ENCODE measurements around the gene SIGLEC10. TPM values are rescaled to one million over a fixed set of nuclear protein-coding genes. Genes with fewer than 3 reads are reported as not detected.
A peak's percentile ranks its signal among the peaks of the same experiment; 100 is the strongest.
"Not testable (repeated sequence)": the region's sequence is repeated elsewhere in the genome, so short reads cannot be mapped to it uniquely, and the experiment has no call there.

The SIGLEC10 gene
- total RNA-seq, 1 experiment from 2014 or later, result not detected

DNA sequence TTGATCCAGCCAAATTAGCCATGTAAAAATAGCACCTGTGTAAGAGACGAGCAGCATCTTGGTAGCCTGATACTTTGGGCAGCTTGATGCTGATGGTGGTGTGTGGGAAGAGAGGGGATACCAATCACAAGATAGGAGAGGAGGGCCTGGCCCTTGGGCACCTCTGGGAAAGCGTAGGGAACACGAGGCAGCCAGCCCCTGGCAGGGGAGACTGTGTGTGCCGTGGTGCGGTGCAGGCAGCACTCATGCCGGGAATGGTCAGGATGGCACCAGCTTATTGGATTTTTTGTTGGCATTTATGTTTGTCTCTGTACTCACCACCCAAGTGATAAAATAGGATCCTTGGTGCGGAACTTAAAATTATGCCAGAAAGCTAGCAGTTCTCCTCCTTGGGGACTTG, 30.6 kb upstream of the SIGLEC10 start:
- no peak for DNase-seq (ENCODE audit: low read depth, low spot score)
- intact Hi-C loops (cut with micrococcal nuclease; ENCODE audit: unreplicated experiment), result no loop called here
- no peaks in the 10 kb centered on the region for H3K4me1 ChIP-seq (ENCODE audit: control insufficient read depth, insufficient read depth, low read length)
- in situ Hi-C loops (cut with HindIII; ENCODE audit: low pct_unique_long_range_greater_than_20kb, low sequenced_read_pairs), result no loop called here
- H3K36me3 ChIP-seq (ENCODE audit: control insufficient read depth, insufficient read depth, low read length), result no peaks in the 10 kb centered on the region
- TF ChIP-seq CTCF (IDR thresholded peaks at IDR 0.05) (no peak), SIN3A (IDR thresholded peaks at IDR 0.05; ENCODE audit: borderline replicate concordance, insufficient read depth, low read depth, low read length) (no peak), TCF7L2 (IDR thresholded peaks at IDR 0.05; ENCODE audit: low read depth, low read length) (no peak)
- H3K4me3 ChIP-seq (ENCODE audit: low read depth in 2 of 2, low read length in 2 of 2), result no peak overlapping the region
- no TSS peak for BruUV-seq (replicated peaks)
- ATAC-seq, result no peak
- H3K27ac ChIP-seq (ENCODE audit: low read length), result no peak overlapping the region
- CTCF ChIA-PET, result interaction anchor here (1.2 kb wide), 1 partner anchor 209 kb away, joined by 3 read pairs; no protein-coding TSS in a partner anchor
- H3K27me3 ChIP-seq (ENCODE audit: control insufficient read depth, insufficient read depth, low read length), result peaks cover 4% of the 10 kb centered on the region
- H3K9me3 ChIP-seq (ENCODE audit: control insufficient read depth, insufficient read depth, low read depth, low read length), result no peaks in the 10 kb centered on the region
- POLR2A ChIA-PET, result no interaction called here

- in situ Hi-C loops (cut with HindIII; ENCODE audit: low pct_unique_long_range_greater_than_20kb, low sequenced_read_pairs); H3K27ac ChIP-seq (ENCODE audit: low read length); BruUV-seq (replicated peaks); intact Hi-C loops (cut with micrococcal nuclease; ENCODE audit: unreplicated experiment); H3K27me3 ChIP-seq (ENCODE audit: control insufficient read depth, insufficient read depth, low read length); POLR2A ChIA-PET; H3K9me3 ChIP-seq (ENCODE audit: control insufficient read depth, insufficient read depth, low read depth, low read length); H3K4me3 ChIP-seq (ENCODE audit: low read depth in 2 of 2, low read length in 2 of 2); ATAC-seq; DNase-seq (ENCODE audit: low read depth, low spot score); H3K36me3 ChIP-seq (ENCODE audit: control insufficient read depth, insufficient read depth, low read length); H3K4me1 ChIP-seq (ENCODE audit: control insufficient read depth, insufficient read depth, low read length): not testable (repeated sequence)
- CTCF ChIA-PET, result interaction anchor here (1.2 kb wide), 1 partner anchor 209 kb away, joined by 3 read pairs; no protein-coding TSS in a partner anchor
These were observed 30.1 kb upstream of the SIGLEC10 start for GRCh38 chr19:51447510-51447909.

GRCh38 chr19:51441410-51442390, 24.3 kb upstream of the SIGLEC10 start:
- in situ Hi-C loops (cut with HindIII; ENCODE audit: low pct_unique_long_range_greater_than_20kb, low sequenced_read_pairs) (no loop called here), intact Hi-C loops (cut with micrococcal nuclease; ENCODE audit: unreplicated experiment) (no loop called here)
- TF ChIP-seq, protein P1, sequence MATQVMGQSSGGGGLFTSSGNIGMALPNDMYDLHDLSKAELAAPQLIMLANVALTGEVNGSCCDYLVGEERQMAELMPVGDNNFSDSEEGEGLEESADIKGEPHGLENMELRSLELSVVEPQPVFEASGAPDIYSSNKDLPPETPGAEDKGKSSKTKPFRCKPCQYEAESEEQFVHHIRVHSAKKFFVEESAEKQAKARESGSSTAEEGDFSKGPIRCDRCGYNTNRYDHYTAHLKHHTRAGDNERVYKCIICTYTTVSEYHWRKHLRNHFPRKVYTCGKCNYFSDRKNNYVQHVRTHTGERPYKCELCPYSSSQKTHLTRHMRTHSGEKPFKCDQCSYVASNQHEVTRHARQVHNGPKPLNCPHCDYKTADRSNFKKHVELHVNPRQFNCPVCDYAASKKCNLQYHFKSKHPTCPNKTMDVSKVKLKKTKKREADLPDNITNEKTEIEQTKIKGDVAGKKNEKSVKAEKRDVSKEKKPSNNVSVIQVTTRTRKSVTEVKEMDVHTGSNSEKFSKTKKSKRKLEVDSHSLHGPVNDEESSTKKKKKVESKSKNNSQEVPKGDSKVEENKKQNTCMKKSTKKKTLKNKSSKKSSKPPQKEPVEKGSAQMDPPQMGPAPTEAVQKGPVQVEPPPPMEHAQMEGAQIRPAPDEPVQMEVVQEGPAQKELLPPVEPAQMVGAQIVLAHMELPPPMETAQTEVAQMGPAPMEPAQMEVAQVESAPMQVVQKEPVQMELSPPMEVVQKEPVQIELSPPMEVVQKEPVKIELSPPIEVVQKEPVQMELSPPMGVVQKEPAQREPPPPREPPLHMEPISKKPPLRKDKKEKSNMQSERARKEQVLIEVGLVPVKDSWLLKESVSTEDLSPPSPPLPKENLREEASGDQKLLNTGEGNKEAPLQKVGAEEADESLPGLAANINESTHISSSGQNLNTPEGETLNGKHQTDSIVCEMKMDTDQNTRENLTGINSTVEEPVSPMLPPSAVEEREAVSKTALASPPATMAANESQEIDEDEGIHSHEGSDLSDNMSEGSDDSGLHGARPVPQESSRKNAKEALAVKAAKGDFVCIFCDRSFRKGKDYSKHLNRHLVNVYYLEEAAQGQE (IDR thresholded peaks at IDR 0.05; ENCODE audit: insufficient read depth in 1 of 2, low read depth in 2 of 2, low read length in 1 of 2), result no peak
- no peak for TF ChIP-seq CTCF (IDR thresholded peaks at IDR 0.05)
- TF ChIP-seq TCF7L2 (IDR thresholded peaks at IDR 0.05; ENCODE audit: low read depth, low read length), result no peak
- no peak for TF ChIP-seq SIN3A (IDR thresholded peaks at IDR 0.05; ENCODE audit: borderline replicate concordance, insufficient read depth, low read depth, low read length)
- TF ChIP-seq POLR2AphosphoS5 (IDR thresholded peaks at IDR 0.05; ENCODE audit: low read depth, low read length), result no peak
- ATAC-seq (peak; percentile 72), DNase-seq (ENCODE audit: low read depth, low spot score) (no peak)
- Histone ChIP-seq H3K4me3 (ENCODE audit: low read depth in 2 of 2, low read length in 2 of 2) (peak overlapping the region in 1 of 2 experiments; percentile 23; a peak in 1 of 4 replicates), H3K9me3 (ENCODE audit: control insufficient read depth, insufficient read depth, low read depth, low read length) (no peaks in the 10 kb centered on the region), H3K27ac (ENCODE audit: low read length) (no peak overlapping the region), H3K4me1 (ENCODE audit: control insufficient read depth, insufficient read depth, low read length) (no peaks in the 10 kb centered on the region), H3K36me3 (ENCODE audit: control insufficient read depth, insufficient read depth, low read length) (no peaks in the 10 kb centered on the region), H3K27me3 (ENCODE audit: control insufficient read depth, insufficient read depth, low read length) (peaks cover 9% of the 10 kb centered on the region)
- ChIA-PET POLR2A (no interaction called here), CTCF (no interaction called here)
- no TSS peak for BruUV-seq (replicated peaks)
